Tibial nerve (tissue), 4 donors: Measurements from ENCODE around the gene ATP6V1C2.

Experiments used
- CTCF ChIP-seq, 5 experiments: fragments of 200-600 bp in 3 of 5; fragments of 450-650 bp in 2 of 5; sonication (generic) in 3 of 5; IDR thresholded peaks; one replicate each; pipeline ENCODE4 v1.5.1; 2016 to 2019; ENCODE audit warnings: antibody characterized with exemption in 5 of 5, mild to moderate bottlenecking in 3 of 5, moderate library complexity in 2 of 5
- EP300 ChIP-seq, 2 donors: sonication (generic); formaldehyde crosslinking; IDR thresholded peaks; one replicate each; pipeline ENCODE4 v1.6.1; 2017; ENCODE audit warnings: antibody characterized with exemption in 2 of 2, mild to moderate bottlenecking in 1 of 2
- POLR2A ChIP-seq, 2 donors: fragments of 450-650 bp; IDR thresholded peaks; one replicate each; pipeline ENCODE4 v1.6.1; 2017; ENCODE audit warnings: antibody characterized with exemption in 2 of 2, mild to moderate bottlenecking in 2 of 2, moderate library complexity in 2 of 2

GRCh38 chr2:10794876-10795275 is 73.4 kb downstream of the ATP6V1C2 start:
- TF ChIP-seq CTCF (IDR thresholded peaks at IDR 0.05) = no peak
- no peak for TF ChIP-seq POLR2A (IDR thresholded peaks at IDR 0.05)
- no peak for TF ChIP-seq EP300 (IDR thresholded peaks at IDR 0.05)
